ENCODE measurements around the gene ORM2. TPM values are rescaled to one million over a fixed set of nuclear protein-coding genes. Genes with fewer than 3 reads are reported as not detected.

The ORM2 gene
- total and polyA plus RNA-seq, 2 of the 8 experiments (the other 6 are each of a cell fraction or from before 2014, with no cell fraction given), result 1.3 TPM; not detected in 1

- H3K4ac ChIP-seq (replicated peaks; ENCODE audit: insufficient read length, low read depth, low read length), result no peak overlapping the region
- WGBS, 2 experiments (ENCODE audit: extremely low coverage in 1 of 2, insufficient coverage in 1 of 2, insufficient read length in 1 of 2, insufficient replicate concordance in 2 of 2, low coverage in 1 of 2, low lambda C conversion rate in 2 of 2, missing lambda C conversion rate in 1 of 2), result 70% methylated on average over 5 of the region's 5 CpGs; no CpG with 5 or more reads in 1 of the 2 experiments
- H3K14ac ChIP-seq (ENCODE audit: insufficient read length), result no peak overlapping the region
- peaks cover 0 to 1% of the 10 kb centered on the region in 2 experiments for H4K20me1 ChIP-seq (replicated peaks in 1 of 2; ENCODE audit: control insufficient read depth in 1 of 2, insufficient read depth in 2 of 2, low read length in 2 of 2)
- CTCF ChIA-PET (ENCODE audit: partially characterized antibody), result interaction anchor here (1.2 kb wide), 1 partner anchor 171 kb away, joined by 3 read pairs; no protein-coding TSS in a partner anchor
- H4K91ac ChIP-seq (replicated peaks; ENCODE audit: insufficient read length, low read length), result no peak overlapping the region
- H4K5ac ChIP-seq (ENCODE audit: insufficient read length, low read depth, low read length), result no peak overlapping the region
- no peak overlapping the region for H2AFZ ChIP-seq (ENCODE audit: low read length)
- no peaks in the 10 kb centered on the region for H3K9me3 ChIP-seq (ENCODE audit: insufficient read depth in 2 of 2, low read depth in 1 of 2, low read length in 1 of 2)
- no peak overlapping the region for H2BK12ac ChIP-seq (ENCODE audit: low read depth, low read length)
- H3K79me1 ChIP-seq (ENCODE audit: low read depth, low read length), result no peaks in the 10 kb centered on the region
- no peaks in the 10 kb centered on the region; a peak in 2 of 7 replicates for H3K4me1 ChIP-seq (replicated peaks in 1 of 4; ENCODE audit: control insufficient read depth in 3 of 4, insufficient read depth in 4 of 4, low read length in 3 of 4)
- H3K27me3 ChIP-seq (replicated peaks in 1 of 4; ENCODE audit: control insufficient read depth in 3 of 4, extremely low read depth in 1 of 4, insufficient read depth in 3 of 4, low read length in 3 of 4), result no peaks in the 10 kb centered on the region
- no peaks in the 10 kb centered on the region; a peak in 3 of 8 replicates for H3K36me3 ChIP-seq (ENCODE audit: control insufficient read depth in 2 of 4, insufficient read depth in 4 of 4, low read length in 3 of 4)
- no peak overlapping the region for H3K23ac ChIP-seq (ENCODE audit: insufficient read length)
- FAIRE-seq (no peak), DNase-seq (ENCODE audit: low read depth in 1 of 2, low spot score in 2 of 2) (peak in 1 of 2 experiments; percentile 29)
- H2BK120ac ChIP-seq (replicated peaks; ENCODE audit: low read depth, low read length), result no peak overlapping the region
- H3K56ac ChIP-seq (replicated peaks; ENCODE audit: insufficient read length, low read depth, low read length), result no peak overlapping the region
- H2BK5ac ChIP-seq (ENCODE audit: low read depth, low read length), result no peak overlapping the region
- H2BK15ac ChIP-seq (ENCODE audit: low read length), result no peak overlapping the region
- POLR2A ChIA-PET (ENCODE audit: partially characterized antibody), result no interaction called here
- no peak overlapping the region for H2BK20ac ChIP-seq (ENCODE audit: low read length)
- no peaks in the 10 kb centered on the region for H3K79me2 ChIP-seq (ENCODE audit: control insufficient read depth in 1 of 2, insufficient read depth in 2 of 2, low read length in 2 of 2)
- no peak overlapping the region for H3K9ac ChIP-seq (replicated peaks in 1 of 4; ENCODE audit: extremely low read depth in 1 of 4, low read depth in 3 of 4, low read length in 3 of 4)
- H3K18ac ChIP-seq (ENCODE audit: extremely low read depth, low read length), result no peak overlapping the region
- no peak overlapping the region for H4K8ac ChIP-seq (ENCODE audit: extremely low read depth, insufficient read depth, low read length)
- H3K27ac ChIP-seq (ENCODE audit: low read depth, low read length), result no peak overlapping the region
- H3K4me2 ChIP-seq (ENCODE audit: insufficient read depth in 1 of 2, low read depth in 2 of 2, low read length in 2 of 2), result no peak overlapping the region
- no peaks in the 10 kb centered on the region for H3K23me2 ChIP-seq (ENCODE audit: low read depth, low read length)
- no peak overlapping the region for H3K4me3 ChIP-seq (ENCODE audit: extremely low read depth in 1 of 4, insufficient read depth in 2 of 4, low read depth in 3 of 4, low read length in 4 of 4)
- no peak overlapping the region for H2AK5ac ChIP-seq (ENCODE audit: low read depth, low read length)
- TF ChIP-seq SIX5 (IDR thresholded peaks at IDR 0.05; ENCODE audit: low read depth, low read length), result no peak
- TF ChIP-seq CTBP2 (IDR thresholded peaks at IDR 0.05; ENCODE audit: borderline replicate concordance, insufficient read depth, insufficient read length, low read length), result no peak
- TF ChIP-seq RFX5 (IDR thresholded peaks at IDR 0.05; ENCODE audit: borderline replicate concordance, low read depth, low read length), result no peak
- no peak for TF ChIP-seq PHF8 (conservative IDR thresholded peaks at IDR 0.05; ENCODE audit: low read depth, low read length)
- no peak for TF ChIP-seq ATF2 (IDR thresholded peaks at IDR 0.05; ENCODE audit: low read length)
- TF ChIP-seq POLR2AphosphoS5 (IDR thresholded peaks at IDR 0.05; ENCODE audit: low read depth, low read length), result no peak
- TF ChIP-seq MAX (IDR thresholded peaks at IDR 0.05), result no peak
- TF ChIP-seq POU5F1 (IDR thresholded peaks at IDR 0.05; ENCODE audit: low read depth, low read length), result no peak
- no peak for TF ChIP-seq CBX5 (IDR thresholded peaks at IDR 0.05; ENCODE audit: low read depth, low read length)
- TF ChIP-seq HDAC2 (IDR thresholded peaks at IDR 0.05; ENCODE audit: borderline replicate concordance in 1 of 2, low read depth in 2 of 2, low read length in 2 of 2), result no peak
- TF ChIP-seq TBP (IDR thresholded peaks at IDR 0.05; ENCODE audit: low read depth, low read length), result no peak
- TF ChIP-seq JUN (IDR thresholded peaks at IDR 0.05; ENCODE audit: low read depth, low read length), result no peak
- no peak for TF ChIP-seq SP2 (IDR thresholded peaks at IDR 0.05; ENCODE audit: low read length)
These were observed 26.1 kb upstream of the ORM2 start for GRCh38 chr9:114303571-114303970.
